CD4-positive, alpha-beta T cell treated with Interleukin-17A for 4 hours (primary cell): ENCODE results near the gene RNF144A.

ENCODE experiments used
- DNase-seq: peaks from one replicate; pipeline ENCODE4 v3.0.0-alpha.2; 2020; ENCODE audit warnings: mixed read lengths

The RNF144A gene

GRCh38 chr2:6951046-6951445, 33.8 kb downstream of the RNF144A start:
- no peak for DNase-seq

- DNase-seq: no peak
These were observed 34.9 kb downstream of the RNF144A start for GRCh38 chr2:6952101-6952500.

- DNase-seq: no peak
These were observed 37.4 kb downstream of the RNF144A start for GRCh38 chr2:6954586-6954985.

- DNase-seq: no peak
These were observed 38.4 kb downstream of the RNF144A start for GRCh38 chr2:6955511-6956136.

GRCh38 chr2:6956566-6956965, 39.4 kb downstream of the RNF144A start:
- no peak for DNase-seq

GRCh38 chr2:6957031-6957714, 40.0 kb downstream of the RNF144A start:
- DNase-seq: no peak

- no peak for DNase-seq
These were observed 40.9 kb downstream of the RNF144A start for GRCh38 chr2:6957910-6958615.

DNA sequence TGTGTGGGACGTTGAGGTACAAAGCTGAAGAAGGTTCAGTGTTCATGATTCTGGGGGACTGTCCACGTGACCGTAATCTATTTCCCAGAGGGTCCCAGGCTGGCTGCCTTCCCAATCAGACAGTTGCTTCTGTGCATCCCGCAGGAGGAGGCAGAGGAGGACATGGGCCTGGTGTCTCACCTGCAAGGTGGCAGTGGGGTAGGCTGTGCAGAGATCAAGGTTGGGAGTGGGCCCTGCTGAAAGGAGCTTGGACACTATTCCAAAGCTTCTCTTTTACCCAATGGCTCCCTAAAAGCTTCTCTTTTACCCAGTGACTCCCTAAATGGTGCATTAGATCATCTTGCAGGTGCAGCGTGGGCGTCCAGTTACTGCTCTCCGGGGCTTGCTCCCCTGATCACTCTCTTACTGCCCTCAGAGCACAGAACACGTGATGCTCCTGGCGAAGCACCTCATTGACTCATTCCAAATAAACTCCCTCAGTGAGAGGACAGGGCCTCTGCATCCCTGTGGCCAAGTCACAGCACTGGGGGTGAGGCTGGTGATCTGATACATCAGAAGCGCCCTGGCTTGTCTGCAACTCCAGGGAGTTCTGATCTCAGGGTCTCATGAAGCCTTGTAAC, 41.5 kb downstream of the RNF144A start:
- DNase-seq: no peak

DNA sequence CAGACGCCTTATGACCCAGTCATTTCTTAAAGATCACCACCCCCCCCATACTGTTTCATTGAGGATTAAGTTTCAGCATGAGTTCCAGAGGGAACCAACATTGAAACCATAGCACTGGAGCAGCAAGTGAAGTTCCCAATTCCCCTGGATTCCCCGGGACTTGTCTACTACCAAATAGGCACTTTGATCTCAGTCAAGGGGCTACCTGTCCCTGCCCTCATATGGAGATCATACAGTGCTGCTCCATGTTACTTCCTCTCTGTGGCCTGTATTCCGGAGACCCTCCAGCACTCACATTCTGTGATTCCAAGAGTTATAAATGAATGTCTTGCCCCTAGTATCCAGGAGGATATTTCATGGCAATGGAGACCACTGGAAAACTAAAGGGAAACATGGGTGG, 42.5 kb downstream of the RNF144A start:
- no peak for DNase-seq

DNA sequence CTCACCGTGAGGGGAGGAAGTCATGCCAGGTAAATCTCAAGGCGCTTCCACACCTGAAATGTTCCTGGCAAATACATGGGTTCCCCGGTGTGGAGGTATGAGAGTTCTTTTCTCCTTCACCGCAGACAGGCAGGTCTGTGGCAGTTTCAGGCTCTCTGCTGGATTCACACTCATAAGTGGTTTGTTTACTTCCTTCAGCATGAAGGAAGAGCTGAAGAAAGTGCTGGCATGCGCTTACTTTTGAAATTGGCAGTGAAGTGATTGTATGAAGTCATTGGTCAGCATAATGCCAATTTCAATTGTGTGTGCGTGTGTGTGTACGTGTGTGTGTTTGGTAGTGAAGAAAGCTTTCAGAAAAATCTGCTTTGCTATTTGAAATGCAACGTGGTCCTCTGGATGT, 43.4 kb downstream of the RNF144A start:
- DNase-seq: peak; percentile 13

- DNase-seq: no peak
These were observed 46.5 kb downstream of the RNF144A start for GRCh38 chr2:6963727-6964126.

DNA sequence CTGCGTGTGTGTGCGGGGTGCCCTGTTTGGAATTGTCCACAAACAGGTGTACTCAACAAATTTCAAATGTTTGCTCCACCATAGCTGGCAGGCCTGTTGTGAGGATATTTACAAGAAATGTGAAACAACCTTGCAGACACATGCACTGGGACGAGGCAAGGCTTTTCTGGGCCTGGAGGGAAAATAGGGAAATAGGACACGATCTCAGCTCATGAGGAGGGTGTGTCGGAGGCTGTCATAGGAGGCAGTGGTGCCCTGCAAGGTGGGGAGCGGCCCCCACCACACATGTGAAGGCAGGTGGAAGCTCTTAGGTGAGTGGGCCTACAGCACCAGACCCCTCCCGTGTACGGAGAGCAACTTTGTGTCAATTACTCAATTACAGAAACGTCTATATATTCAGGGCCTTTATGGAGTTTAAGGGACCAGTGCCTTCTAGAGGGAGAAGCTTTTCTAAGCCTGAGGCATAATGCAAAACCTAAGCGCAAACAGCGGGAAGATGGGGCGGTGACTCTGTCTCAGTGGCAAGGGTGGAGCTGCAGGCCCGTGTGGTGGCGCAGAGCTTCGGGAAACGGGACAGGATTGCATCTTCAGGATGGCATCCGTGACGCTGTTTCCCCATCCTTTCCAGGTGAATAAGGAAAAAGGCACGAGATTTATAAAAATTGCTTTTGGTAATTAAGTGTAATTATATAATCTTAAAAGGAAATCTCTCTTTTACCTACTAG, 48.0 kb downstream of the RNF144A start:
- DNase-seq: no peak

GRCh38 chr2:6966446-6966940, 49.3 kb downstream of the RNF144A start:
- DNase-seq: no peak

DNA sequence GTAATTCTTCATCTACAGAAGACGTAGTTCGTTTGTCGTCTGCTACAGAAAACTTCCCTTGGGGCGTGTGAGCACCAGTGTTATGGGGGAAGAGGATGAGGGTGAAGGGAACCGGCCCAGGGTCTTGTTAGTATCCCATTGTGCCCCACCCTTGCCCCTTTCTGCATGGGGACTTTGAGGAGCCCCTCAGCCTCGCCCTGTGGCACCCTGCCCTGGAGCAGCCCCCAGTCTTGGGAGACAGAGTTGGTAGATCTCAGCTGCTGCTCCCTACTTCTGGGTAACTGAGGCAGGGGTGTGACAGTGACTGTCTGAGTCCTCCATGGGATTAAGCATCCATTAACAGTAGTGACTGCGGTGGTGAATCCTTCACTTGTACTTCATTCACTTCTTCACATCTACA, 50.1 kb downstream of the RNF144A start:
- no peak for DNase-seq

DNA sequence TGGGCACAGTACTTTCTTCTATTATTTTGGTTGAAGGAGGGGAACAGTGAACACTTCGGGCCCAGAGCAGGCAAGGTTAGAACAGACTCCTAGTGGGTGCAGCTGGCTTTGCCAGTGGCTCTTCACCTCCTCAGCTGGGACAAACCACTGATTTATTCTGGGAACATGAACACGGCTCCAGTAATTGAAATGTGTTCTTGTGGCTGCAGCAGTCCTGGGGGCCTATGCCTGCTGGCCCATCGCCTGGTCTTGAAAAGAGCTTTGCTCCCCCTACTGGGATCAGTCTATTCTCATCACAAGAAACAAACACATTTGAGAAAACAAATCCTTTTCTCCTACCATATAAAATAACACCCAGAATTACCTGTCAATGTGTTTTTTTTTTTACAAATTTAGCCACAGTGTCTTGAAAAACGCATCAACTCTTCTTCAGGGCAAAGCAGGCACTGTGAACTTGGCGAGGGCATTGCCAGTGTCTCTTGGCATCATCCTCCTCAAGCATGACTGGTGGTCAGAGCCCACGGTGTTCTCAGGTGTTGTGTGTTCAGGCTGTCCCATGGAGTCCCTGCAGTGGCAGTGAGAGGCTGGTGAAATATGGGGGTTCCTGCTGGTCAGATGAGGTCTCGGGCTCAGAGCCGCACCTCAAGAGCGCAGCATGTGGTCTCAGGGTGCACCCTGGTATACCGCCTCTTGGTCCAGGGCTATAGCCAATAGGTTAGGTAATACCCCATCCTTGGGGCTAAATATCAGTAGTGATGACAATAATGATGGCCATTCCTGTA, 51.3 kb downstream of the RNF144A start:
- no peak for DNase-seq

- no peak for DNase-seq
These were observed 53.3 kb downstream of the RNF144A start for GRCh38 chr2:6970551-6970950.

GRCh38 chr2:6970976-6971480, 53.8 kb downstream of the RNF144A start:
- DNase-seq: no peak

DNA sequence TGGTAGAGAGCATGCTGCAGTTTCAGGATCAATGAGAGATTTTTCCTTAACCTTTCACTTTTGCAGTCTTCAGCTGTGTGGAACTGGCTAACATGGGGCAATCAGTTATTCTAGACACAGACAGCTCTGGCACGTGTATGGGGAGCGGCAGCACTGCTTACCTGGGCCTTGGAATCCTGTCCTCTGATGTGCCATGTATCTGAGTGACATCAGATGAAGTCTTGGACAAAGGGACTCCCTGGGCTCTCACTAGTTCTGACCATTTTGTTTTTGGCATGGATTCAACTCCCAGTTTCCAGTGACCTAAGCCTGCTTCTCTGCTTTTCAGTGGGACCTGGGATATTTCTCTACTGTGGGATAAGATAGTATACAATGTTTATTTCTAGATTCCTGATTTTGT, 54.3 kb downstream of the RNF144A start:
- no peak for DNase-seq

- DNase-seq: no peak
These were observed 55.0 kb downstream of the RNF144A start for GRCh38 chr2:6972067-6972710.

DNA sequence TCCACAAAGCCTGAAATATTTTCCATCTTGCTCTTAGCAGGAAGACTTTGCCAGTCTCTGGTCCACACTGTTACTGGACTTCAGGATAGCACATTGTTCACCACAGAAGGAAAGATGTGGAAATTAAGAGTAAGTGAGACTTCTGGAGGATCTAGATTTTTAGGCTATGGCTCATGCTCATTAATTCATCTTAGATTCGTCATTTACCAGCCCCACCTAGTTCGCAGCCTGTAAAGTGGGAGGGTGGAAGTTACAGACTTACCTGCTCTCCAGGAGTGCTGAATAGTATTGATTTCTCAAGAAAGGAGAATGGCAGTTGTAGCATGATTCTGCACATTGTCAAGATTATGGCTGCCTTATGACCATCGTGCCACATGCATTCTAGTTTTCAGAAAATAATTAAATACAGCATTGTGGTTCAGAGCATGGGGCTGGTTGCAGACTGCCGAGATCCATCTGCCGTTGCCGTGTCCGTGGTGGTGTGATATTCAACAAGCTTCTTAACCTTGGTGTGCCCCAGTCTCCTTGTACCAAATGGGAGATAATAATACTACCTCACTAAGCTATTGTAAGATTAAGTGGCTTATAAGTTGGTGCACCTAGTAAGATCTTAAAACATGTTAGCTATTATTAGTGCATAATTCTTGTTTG, 56.8 kb downstream of the RNF144A start:
- no peak for DNase-seq

- no peak for DNase-seq
These were observed 58.8 kb downstream of the RNF144A start for GRCh38 chr2:6975988-6976387.
